Esophagus muscularis mucosa (tissue), 4 donors: Measurements from ENCODE around the gene DOCK1. TPM values are rescaled to one million over a fixed set of nuclear protein-coding genes. Genes with fewer than 3 reads are reported as not detected.
A peak's percentile ranks its signal among the peaks of the same experiment; 100 is the strongest.

Experiments
- DNase-seq: peaks from one replicate; pipeline ENCODE4 v3.0.0-alpha.2; 2017; ENCODE audit errors: extremely low spot score
- H3K27ac ChIP-seq, 4 donors: fragments of 200-600 bp; sonication (generic); replicated peaks in 1 of 4; 1 replicate in 3 of 4; 2 replicates in 1 of 4; pipeline ENCODE4 v1.5.1; 2016 to 2019; ENCODE audit warnings: mild to moderate bottlenecking in 1 of 4
- H3K27me3 ChIP-seq, 4 donors: fragments of 200-600 bp; sonication (generic); one replicate each; pipeline versions ENCODE4 v1.5.1 to v1.6.0; 2016 to 2019
- H3K36me3 ChIP-seq, 4 donors: fragments of 200-600 bp; sonication (generic); one replicate each; pipeline ENCODE4 v1.5.1; 2016 to 2019
- H3K4me1 ChIP-seq, 4 donors: fragments of 200-600 bp; sonication (generic); one replicate each; pipeline ENCODE4 v1.5.1; 2016 to 2019
- H3K4me3 ChIP-seq, 4 donors: fragments of 200-600 bp; sonication (generic); 1 replicate in 2 of 4; 2 replicates in 2 of 4; pipeline ENCODE4 v1.5.1; 2016 to 2019; ENCODE audit warnings: mild to moderate bottlenecking in 4 of 4, moderate library complexity in 1 of 4
- H3K9me3 ChIP-seq, 4 donors: fragments of 200-600 bp; sonication (generic); 1 replicate in 3 of 4; 2 replicates in 1 of 4; pipeline ENCODE4 v1.5.1; 2016 to 2019
- CTCF ChIP-seq, 3 experiments: fragments of 200-600 bp in 2 of 3; fragments of 450-650 bp in 1 of 3; sonication (generic) in 2 of 3; IDR thresholded peaks; one replicate each; pipeline ENCODE4 v1.5.1; 2017 to 2019; ENCODE audit warnings: antibody characterized with exemption in 3 of 3, mild to moderate bottlenecking in 2 of 3, moderate library complexity in 1 of 3
- EP300 ChIP-seq: sonication (generic); formaldehyde crosslinking; IDR thresholded peaks from one replicate; pipeline ENCODE4 v1.6.1; 2017; ENCODE audit warnings: antibody characterized with exemption
- POLR2A ChIP-seq: fragments of 450-650 bp; IDR thresholded peaks from one replicate; pipeline ENCODE4 v1.6.1; 2017; ENCODE audit warnings: antibody characterized with exemption, moderate library complexity, mild to moderate bottlenecking, low read depth
- POLR2AphosphoS5 ChIP-seq, 2 donors: sonication (generic); formaldehyde crosslinking; IDR thresholded peaks; one replicate each; pipeline ENCODE4 v1.6.1; 2017; ENCODE audit warnings: antibody characterized with exemption in 2 of 2
- WGBS: methylation state at CpG from one replicate; pipeline ENCODE4 v1.1.5; 2018; 5-methylcytosine and 5-hydroxymethylcytosine counted together
- intact Hi-C: fragments of 100-400 bp; cut with DNase I; formaldehyde crosslinking; loops from one replicate; pipeline ENCODE4 v1.15.1; 2023
- total RNA-seq, 4 donors: library from RNA; depleted of rRNA; stranded (reverse); fragments of >200 nt; gene quantifications; one replicate each; pipeline versions ENCODE4 v1.1.0 to v1.2.1, GENCODE V29; 2016

DOCK1 gene
- total RNA-seq, 4 donors from 2014 or later: 41.4 to 60.3 (median 55.3) TPM

GRCh38 chr10:127197154-127197432, 291.9 kb downstream of the DOCK1 start:
- H3K27ac ChIP-seq: no peak overlapping the region
- intact Hi-C loops: no loop called here
- TF ChIP-seq EP300: no peak
- TF ChIP-seq POLR2AphosphoS5 (IDR thresholded peaks at IDR 0.05): no peak
- TF ChIP-seq POLR2A: no peak
- TF ChIP-seq CTCF (IDR thresholded peaks at IDR 0.05): no peak
- no peak for DNase-seq
- peaks cover 0 to 9% (median 4%) of the 10 kb centered on the region in 4 donors for H3K36me3 ChIP-seq
- peaks cover 0 to 20% (median 4%) of the 10 kb centered on the region in 4 donors for H3K27me3 ChIP-seq
- H3K9me3 ChIP-seq: no peaks in the 10 kb centered on the region
- H3K4me3 ChIP-seq: peak overlapping the region in 1 of 4 donors; percentile 52
- H3K4me1 ChIP-seq: peaks cover 21 to 28% (median 23%) of the 10 kb centered on the region in 4 donors
- 71% methylated on average over 4 of the region's 5 CpGs for WGBS

- Histone ChIP-seq H3K4me3 (no peak overlapping the region), H3K36me3 (peaks cover 0 to 16% (median 4%) of the 10 kb centered on the region in 4 donors), H3K27ac (no peak overlapping the region), H3K9me3 (no peaks in the 10 kb centered on the region), H3K27me3 (peaks cover 0 to 16% (median 4%) of the 10 kb centered on the region in 4 donors), H3K4me1 (peaks cover 21 to 28% (median 23%) of the 10 kb centered on the region in 4 donors)
- WGBS: 97% methylated on average over 5 of the region's 5 CpGs
- no peak for DNase-seq
- TF ChIP-seq EP300 (no peak), POLR2AphosphoS5 (IDR thresholded peaks at IDR 0.05) (no peak), CTCF (IDR thresholded peaks at IDR 0.05) (no peak), POLR2A (no peak)
- intact Hi-C loops: no loop called here
Measured at GRCh38 chr10:127198307-127198706, 293.1 kb downstream of the DOCK1 start.

GRCh38 chr10:127198721-127199120, 293.5 kb downstream of the DOCK1 start:
- DNase-seq: no peak
- peaks cover 0 to 16% (median 4%) of the 10 kb centered on the region in 4 donors for H3K36me3 ChIP-seq
- TF ChIP-seq EP300: no peak
- no peak for TF ChIP-seq POLR2AphosphoS5 (IDR thresholded peaks at IDR 0.05)
- no peak for TF ChIP-seq POLR2A
- TF ChIP-seq CTCF (IDR thresholded peaks at IDR 0.05): no peak
- no peaks in the 10 kb centered on the region for H3K9me3 ChIP-seq
- no peak overlapping the region for H3K4me3 ChIP-seq
- WGBS: 97% methylated on average over 2 of the region's 2 CpGs
- H3K27me3 ChIP-seq: peaks cover 0 to 16% (median 4%) of the 10 kb centered on the region in 4 donors
- no peak overlapping the region for H3K27ac ChIP-seq
- intact Hi-C loops: no loop called here
- H3K4me1 ChIP-seq: peaks cover 21 to 28% (median 22%) of the 10 kb centered on the region in 4 donors

- Histone ChIP-seq H3K4me3 (no peak overlapping the region), H3K36me3 (peaks cover 0 to 16% (median 6%) of the 10 kb centered on the region in 4 donors), H3K27me3 (peaks cover 0 to 4% (median under 1%) of the 10 kb centered on the region in 4 donors), H3K27ac (no peak overlapping the region), H3K4me1 (peaks cover 4 to 12% (median 8%) of the 10 kb centered on the region in 4 donors), H3K9me3 (no peaks in the 10 kb centered on the region)
- TF ChIP-seq EP300 (no peak), POLR2A (no peak), POLR2AphosphoS5 (IDR thresholded peaks at IDR 0.05) (no peak), CTCF (IDR thresholded peaks at IDR 0.05) (no peak)
- WGBS: 97% methylated on average over 8 of the region's 8 CpGs
- DNase-seq: no peak
- intact Hi-C loops: no loop called here
Measured at GRCh38 chr10:127200646-127201045, 295.4 kb downstream of the DOCK1 start.

- H3K4me3 ChIP-seq: no peak overlapping the region
Measured at GRCh38 chr10:127203067-127203466, 297.8 kb downstream of the DOCK1 start.

More at GRCh38 chr10:127203067-127203466, 297.8 kb downstream of the DOCK1 start:
- Histone ChIP-seq H3K27ac (no peak overlapping the region), H3K36me3 (peaks cover 0 to 16% (median 6%) of the 10 kb centered on the region in 4 donors), H3K9me3 (no peaks in the 10 kb centered on the region), H3K27me3 (no peaks in the 10 kb centered on the region), H3K4me1 (no peaks in the 10 kb centered on the region)
- no peak for TF ChIP-seq POLR2AphosphoS5 (IDR thresholded peaks at IDR 0.05)
- no peak for TF ChIP-seq CTCF (IDR thresholded peaks at IDR 0.05)
- no peak for TF ChIP-seq POLR2A
- no peak for TF ChIP-seq EP300
- WGBS: 93% methylated on average over 7 of the region's 7 CpGs
- no peak for DNase-seq
- intact Hi-C loops: no loop called here
